Measurements from ENCODE around the gene MRPL50. TPM values are rescaled to one million over a fixed set of nuclear protein-coding genes. Genes with fewer than 3 reads are reported as not detected.

Gene MRPL50
- total RNA-seq, 1 experiment from 2014 or later: 14.0 TPM

DNA sequence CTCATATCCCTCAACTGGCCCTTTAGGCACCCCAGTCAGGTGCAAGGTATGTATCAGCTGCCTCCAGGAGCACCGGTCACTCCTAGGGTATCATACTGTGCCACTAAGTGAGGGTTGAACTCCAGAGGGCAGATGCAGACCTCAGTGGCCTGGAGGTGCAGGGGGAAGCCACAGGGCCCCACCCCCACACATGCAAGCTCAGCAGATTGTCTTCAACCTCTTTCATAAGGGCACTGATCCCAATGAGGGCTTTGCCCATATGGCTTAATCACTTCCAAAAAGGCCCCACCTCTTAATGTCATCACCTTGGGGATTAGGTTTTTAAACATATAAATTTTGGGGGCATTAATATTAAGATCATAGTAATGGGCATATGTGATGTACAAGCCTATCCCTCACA lies 41.8 kb downstream of the MRPL50 start:
- Mint-ChIP-seq H3K27me3 (ENCODE audit: unreplicated experiment) (no peaks in the 10 kb centered on the region), H3K4me1 (ENCODE audit: low read depth, unreplicated experiment) (peaks cover 33% of the 10 kb centered on the region), H3K27ac (ENCODE audit: unreplicated experiment) (no peak overlapping the region), H3K36me3 (ENCODE audit: insufficient read depth, unreplicated experiment) (no peaks in the 10 kb centered on the region), H3K4me3 (ENCODE audit: low read depth, unreplicated experiment) (no peak overlapping the region), H3K9me3 (ENCODE audit: low read depth, unreplicated experiment) (no peaks in the 10 kb centered on the region)
- DNase-seq: no peak
- intact Hi-C loops (cut with micrococcal nuclease; ENCODE audit: unreplicated experiment): no loop called here
- CTCF ChIA-PET: no interaction called here
- TF ChIP-seq, protein P1, sequence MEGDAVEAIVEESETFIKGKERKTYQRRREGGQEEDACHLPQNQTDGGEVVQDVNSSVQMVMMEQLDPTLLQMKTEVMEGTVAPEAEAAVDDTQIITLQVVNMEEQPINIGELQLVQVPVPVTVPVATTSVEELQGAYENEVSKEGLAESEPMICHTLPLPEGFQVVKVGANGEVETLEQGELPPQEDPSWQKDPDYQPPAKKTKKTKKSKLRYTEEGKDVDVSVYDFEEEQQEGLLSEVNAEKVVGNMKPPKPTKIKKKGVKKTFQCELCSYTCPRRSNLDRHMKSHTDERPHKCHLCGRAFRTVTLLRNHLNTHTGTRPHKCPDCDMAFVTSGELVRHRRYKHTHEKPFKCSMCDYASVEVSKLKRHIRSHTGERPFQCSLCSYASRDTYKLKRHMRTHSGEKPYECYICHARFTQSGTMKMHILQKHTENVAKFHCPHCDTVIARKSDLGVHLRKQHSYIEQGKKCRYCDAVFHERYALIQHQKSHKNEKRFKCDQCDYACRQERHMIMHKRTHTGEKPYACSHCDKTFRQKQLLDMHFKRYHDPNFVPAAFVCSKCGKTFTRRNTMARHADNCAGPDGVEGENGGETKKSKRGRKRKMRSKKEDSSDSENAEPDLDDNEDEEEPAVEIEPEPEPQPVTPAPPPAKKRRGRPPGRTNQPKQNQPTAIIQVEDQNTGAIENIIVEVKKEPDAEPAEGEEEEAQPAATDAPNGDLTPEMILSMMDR (IDR thresholded peaks at IDR 0.05; ENCODE audit: unreplicated experiment): no peak
- no TSS peak for BruUV-seq (replicated peaks)

DNA sequence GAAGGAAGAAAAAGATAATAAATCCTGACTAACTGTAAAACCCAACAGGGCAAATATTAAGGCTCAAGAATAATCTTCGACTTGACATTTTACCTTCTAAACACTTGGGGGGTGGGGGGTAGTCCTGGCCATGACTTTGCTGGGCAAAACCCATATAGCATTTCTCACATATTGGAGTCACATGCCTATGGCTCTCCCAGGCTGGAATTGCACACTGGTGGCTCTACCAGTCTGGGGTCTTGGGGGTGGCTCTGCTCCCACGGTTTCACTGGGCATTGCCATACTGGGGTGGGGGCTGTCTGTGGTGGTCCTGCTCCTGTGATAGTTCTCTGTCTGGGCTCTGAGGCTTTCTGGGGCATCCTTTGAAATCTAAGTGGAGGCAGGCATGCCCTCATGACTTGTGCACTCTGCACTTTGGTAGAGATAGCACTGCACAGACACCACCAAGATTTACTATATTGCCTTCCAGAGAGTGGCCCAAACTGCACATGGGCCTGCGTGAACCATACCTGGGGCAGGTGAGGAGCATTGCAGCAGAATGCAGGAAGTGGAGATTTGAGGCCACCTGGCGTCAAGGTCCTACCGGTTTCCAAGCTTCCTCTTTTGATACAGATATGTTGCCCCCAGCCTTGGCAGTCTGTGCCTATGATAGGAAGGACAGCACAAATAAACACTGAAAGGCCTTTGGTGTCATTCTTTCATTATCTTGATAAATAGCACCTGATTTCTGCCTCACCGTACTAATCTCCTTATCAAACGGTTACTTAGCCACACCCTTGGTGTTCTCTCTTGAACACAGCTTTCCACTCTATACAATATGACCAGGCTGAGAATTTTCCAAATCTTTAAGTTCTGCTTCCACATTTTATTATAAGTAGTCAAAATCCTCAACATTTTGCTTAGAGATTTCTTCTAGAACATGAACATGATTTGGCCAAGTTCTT lies 43.4 kb downstream of the MRPL50 start:
- intact Hi-C loops (cut with micrococcal nuclease; ENCODE audit: unreplicated experiment): loop anchor here (1.0 to 5.0 kb wide), 2 partner anchors 29 to 32 kb away; partner anchors contain the start of gene BAAT
- H3K9me3 Mint-ChIP-seq (ENCODE audit: low read depth, unreplicated experiment): no peaks in the 10 kb centered on the region
- no peaks in the 10 kb centered on the region for H3K27me3 Mint-ChIP-seq (ENCODE audit: unreplicated experiment)
- peak overlapping the region; percentile 48 for H3K27ac Mint-ChIP-seq (ENCODE audit: unreplicated experiment)
- TF ChIP-seq, protein P1 (IDR thresholded peaks at IDR 0.05; ENCODE audit: unreplicated experiment): no peak
- H3K4me1 Mint-ChIP-seq (ENCODE audit: low read depth, unreplicated experiment): peaks cover 33% of the 10 kb centered on the region
- no peaks in the 10 kb centered on the region for H3K36me3 Mint-ChIP-seq (ENCODE audit: insufficient read depth, unreplicated experiment)
- no TSS peak for BruUV-seq (replicated peaks)
- no peak for DNase-seq
- CTCF ChIA-PET: interaction anchor here (0.9 to 1.4 kb wide), 2 partner anchors 29 to 30 kb away, joined by 3 to 4 read pairs; no protein-coding TSS in a partner anchor
- H3K4me3 Mint-ChIP-seq (ENCODE audit: low read depth, unreplicated experiment): peak overlapping the region; percentile 5

DNA sequence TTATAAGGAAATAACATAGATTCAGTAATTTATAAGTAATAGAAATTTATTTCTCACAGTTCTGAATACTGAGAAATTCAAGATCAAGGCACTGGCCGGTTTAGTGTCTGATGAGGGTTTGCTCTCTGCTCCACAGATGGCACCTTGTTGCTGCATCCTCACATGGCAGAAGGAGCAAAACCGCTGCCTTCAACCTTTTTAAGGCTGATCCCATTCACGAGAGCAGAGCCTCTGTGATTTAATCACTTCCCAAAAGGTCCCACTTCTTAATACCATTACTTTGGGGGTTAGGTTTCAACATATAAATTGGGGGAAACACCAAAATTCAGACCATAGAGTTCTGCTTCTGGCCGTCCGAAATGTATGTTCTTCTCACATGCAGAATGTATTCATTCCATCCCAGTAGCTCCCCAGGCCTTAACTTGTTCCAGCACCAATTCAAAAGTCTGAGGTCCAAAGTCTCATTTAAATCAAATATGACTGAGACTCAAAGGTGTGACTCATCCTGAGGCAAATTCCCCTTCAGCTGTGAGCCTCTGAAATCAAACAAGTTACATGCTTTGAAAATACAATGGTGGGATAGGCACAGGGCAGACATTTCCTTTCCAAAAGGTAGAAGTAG lies 44.2 kb downstream of the MRPL50 start:
- DNase-seq: peak; percentile 32
- H3K9me3 Mint-ChIP-seq (ENCODE audit: low read depth, unreplicated experiment): no peaks in the 10 kb centered on the region
- no TSS peak for BruUV-seq (replicated peaks)
- intact Hi-C loops (cut with micrococcal nuclease; ENCODE audit: unreplicated experiment): loop anchor here (5.0 kb wide), 1 partner anchor 33 kb away; the partner anchor contains the start of gene BAAT
- CTCF ChIA-PET: interaction anchor here (0.9 kb wide), 1 partner anchor 30 kb away, joined by 4 read pairs; no protein-coding TSS in a partner anchor
- TF ChIP-seq, protein P1 (IDR thresholded peaks at IDR 0.05; ENCODE audit: unreplicated experiment): no peak
- peaks cover 33% of the 10 kb centered on the region for H3K4me1 Mint-ChIP-seq (ENCODE audit: low read depth, unreplicated experiment)
- H3K4me3 Mint-ChIP-seq (ENCODE audit: low read depth, unreplicated experiment): peak overlapping the region; percentile 5
- H3K27me3 Mint-ChIP-seq (ENCODE audit: unreplicated experiment): no peaks in the 10 kb centered on the region
- peak overlapping the region; percentile 33 for H3K27ac Mint-ChIP-seq (ENCODE audit: unreplicated experiment)
- no peaks in the 10 kb centered on the region for H3K36me3 Mint-ChIP-seq (ENCODE audit: insufficient read depth, unreplicated experiment)

DNA sequence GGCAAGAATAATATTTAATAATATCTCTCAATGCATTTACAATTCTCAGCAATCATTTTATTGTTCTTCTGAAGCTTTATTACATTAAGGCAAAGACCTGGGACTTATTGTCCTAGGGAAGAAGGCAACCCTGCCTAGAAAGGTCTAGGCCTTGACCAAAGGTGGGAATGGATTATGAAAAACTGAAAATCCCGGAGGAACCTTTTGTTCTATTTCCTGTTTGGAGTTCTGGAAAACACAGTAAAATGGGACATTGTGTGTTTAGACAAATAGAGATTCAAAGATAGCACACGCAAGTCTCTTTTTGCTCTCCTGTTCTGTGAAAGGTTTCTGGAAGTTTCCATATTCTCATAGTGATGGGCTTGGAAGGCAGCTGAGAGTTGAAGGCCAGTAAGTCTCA lies 44.7 kb downstream of the MRPL50 start:
- Mint-ChIP-seq H3K9me3 (ENCODE audit: low read depth, unreplicated experiment) (peaks cover 4% of the 10 kb centered on the region), H3K4me3 (ENCODE audit: low read depth, unreplicated experiment) (no peak overlapping the region), H3K27me3 (ENCODE audit: unreplicated experiment) (no peaks in the 10 kb centered on the region), H3K36me3 (ENCODE audit: insufficient read depth, unreplicated experiment) (no peaks in the 10 kb centered on the region), H3K27ac (ENCODE audit: unreplicated experiment) (no peak overlapping the region), H3K4me1 (ENCODE audit: low read depth, unreplicated experiment) (peaks cover 33% of the 10 kb centered on the region)
- CTCF ChIA-PET: no interaction called here
- intact Hi-C loops (cut with micrococcal nuclease; ENCODE audit: unreplicated experiment): loop anchor here (5.0 kb wide), 1 partner anchor 34 kb away; the partner anchor contains the start of gene BAAT
- TF ChIP-seq, protein P1 (IDR thresholded peaks at IDR 0.05; ENCODE audit: unreplicated experiment): no peak
- BruUV-seq (replicated peaks): no TSS peak
- DNase-seq: no peak
